Effector memory CD8-positive, alpha-beta T cell (primary cell): Measurements from ENCODE around the gene REV3L.

ENCODE experiments used
- ATAC-seq: fragments of 150-1000 bp; cut with Tn5 transposase; replicated peaks from 2 replicates; pipeline ENCODE4 v1.10.0; 2021; ENCODE audit warnings: mild to moderate bottlenecking, moderate library complexity
- DNase-seq, 3 experiments: peaks; one replicate each; pipeline ENCODE4 v3.0.0; 2021
- H3K27ac Mint-ChIP-seq, 2 donors: one replicate each; pipeline ENCODE4 v1.8.0; 2022; ENCODE audit warnings: mild to moderate bottlenecking in 2 of 2, mixed read lengths in 2 of 2, moderate library complexity in 2 of 2
- H3K27me3 Mint-ChIP-seq, 2 donors: one replicate each; pipeline ENCODE4 v1.8.0; 2022; ENCODE audit warnings: mixed read lengths in 2 of 2
- H3K36me3 Mint-ChIP-seq: one replicate; pipeline ENCODE4 v1.8.0; 2022; ENCODE audit warnings: mild to moderate bottlenecking, moderate library complexity, mixed read lengths; ENCODE audit not compliant: insufficient read depth
- H3K4me1 Mint-ChIP-seq, 2 donors: one replicate each; pipeline ENCODE4 v1.8.0; 2022; ENCODE audit warnings: low read depth in 2 of 2, mixed read lengths in 2 of 2
- H3K4me3 Mint-ChIP-seq, 2 donors: one replicate each; pipeline ENCODE4 v1.8.0; 2022; ENCODE audit warnings: mild to moderate bottlenecking in 2 of 2, mixed read lengths in 2 of 2, moderate library complexity in 2 of 2
- H3K9me3 Mint-ChIP-seq, 2 donors: one replicate each; pipeline ENCODE4 v1.8.0; 2022; ENCODE audit warnings: mixed read lengths in 2 of 2

Gene REV3L

DNA sequence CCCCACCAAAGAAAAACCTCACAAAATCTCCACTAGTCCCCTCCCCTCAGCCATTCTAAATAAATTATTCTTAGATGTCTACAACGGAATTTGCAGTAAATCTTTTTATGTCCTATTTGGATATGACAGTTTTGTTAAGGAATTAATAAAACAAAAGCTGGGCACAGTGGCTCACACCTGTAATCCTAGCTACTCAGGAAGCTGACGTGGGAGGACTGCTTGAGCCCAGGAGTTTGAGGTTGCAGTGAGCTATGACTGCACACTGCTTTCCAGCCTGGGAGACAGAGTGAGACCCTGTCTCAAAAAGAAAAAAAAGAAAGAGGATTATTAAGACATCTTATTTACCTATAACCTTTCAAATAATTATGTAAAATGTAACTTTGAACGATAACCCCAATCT is 230.3 kb downstream of the REV3L start:
- Mint-ChIP-seq H3K36me3 (no peaks in the 10 kb centered on the region), H3K27ac (no peak overlapping the region), H3K27me3 (peaks cover 18 to 20% of the 10 kb centered on the region in 2 donors), H3K4me3 (no peak overlapping the region), H3K4me1 (no peaks in the 10 kb centered on the region), H3K9me3 (no peaks in the 10 kb centered on the region)
- DNase-seq (no peak), ATAC-seq (no peak)

- Mint-ChIP-seq H3K27me3 (peaks cover 20 to 22% of the 10 kb centered on the region in 2 donors), H3K4me1 (no peaks in the 10 kb centered on the region), H3K36me3 (no peaks in the 10 kb centered on the region), H3K4me3 (no peak overlapping the region), H3K27ac (no peak overlapping the region), H3K9me3 (no peaks in the 10 kb centered on the region)
- DNase-seq: no peak
- no peak for ATAC-seq
These were observed 232.1 kb downstream of the REV3L start for GRCh38 chr6:111250791-111251354.
